GM23338 (cell line): ENCODE measurements around the gene FANCC. TPM values are rescaled to one million over a fixed set of nuclear protein-coding genes. Genes with fewer than 3 reads are reported as not detected.

Experiments used
- ATAC-seq: fragments of 200-7000 bp; cut with Tn5 transposase; 3 replicates; pipeline ENCODE4 v1.9.1; 2020
- DNase-seq: peaks from one replicate; pipeline ENCODE4 v3.0.0-alpha.2; 2015; ENCODE audit warnings: low spot score
- H2AFZ ChIP-seq: fragments of 200-600 bp; sonication (generic); 2 replicates; pipeline ENCODE4 v1.8.0; 2016; ENCODE audit warnings: antibody characterized with exemption, mild to moderate bottlenecking, moderate library complexity
- H3F3A ChIP-seq: fragments of 200-600 bp; sonication (generic); replicated peaks from 2 replicates; pipeline ENCODE4 v1.8.0; 2017; ENCODE audit warnings: antibody characterized with exemption, mixed run types, low read depth
- H3K27ac ChIP-seq: fragments of 200-600 bp; sonication (generic); 2 replicates; pipeline ENCODE4 v1.6.1; 2016; ENCODE audit warnings: low read depth
- H3K27me3 ChIP-seq: fragments of 200-600 bp; sonication (generic); 2 replicates; pipeline ENCODE4 v1.8.0; 2016; ENCODE audit warnings: mild to moderate bottlenecking, mixed run types, moderate library complexity; ENCODE audit not compliant: insufficient read depth
- H3K36me3 ChIP-seq: fragments of 200-600 bp; sonication (generic); 2 replicates; pipeline ENCODE4 v1.8.0; 2016; ENCODE audit warnings: mild to moderate bottlenecking; ENCODE audit not compliant: insufficient read depth
- H3K4me1 ChIP-seq: fragments of 200-600 bp; sonication (generic); 2 replicates; pipeline ENCODE4 v1.8.0; 2016; ENCODE audit warnings: mild to moderate bottlenecking, moderate library complexity; ENCODE audit not compliant: insufficient read depth
- H3K4me2 ChIP-seq: fragments of 200-600 bp; sonication (generic); 2 replicates; pipeline ENCODE4 v1.7.1; 2017; ENCODE audit warnings: mixed run types
- H3K4me3 ChIP-seq: fragments of 200-600 bp; sonication (generic); 2 replicates; pipeline ENCODE4 v1.6.1; 2016; ENCODE audit warnings: mixed run types
- H3K79me2 ChIP-seq: fragments of 200-600 bp; sonication (generic); replicated peaks from 2 replicates; pipeline ENCODE4 v1.8.0; 2017; ENCODE audit warnings: mild to moderate bottlenecking; ENCODE audit not compliant: insufficient read depth
- H3K9me2 ChIP-seq: fragments of 200-600 bp; sonication (generic); 2 replicates; pipeline ENCODE4 v1.8.0; 2017; ENCODE audit not compliant: insufficient read depth
- H4K20me1 ChIP-seq: fragments of 200-600 bp; sonication (generic); replicated peaks from 2 replicates; pipeline ENCODE4 v1.8.0; 2017; ENCODE audit warnings: mild to moderate bottlenecking; ENCODE audit not compliant: insufficient read depth
- H3K27ac Mint-ChIP-seq: 2 replicates; pipeline ENCODE4 v1.8.0; 2020; ENCODE audit warnings: inconsistent platforms, mild to moderate bottlenecking, moderate library complexity, mixed read lengths
- H3K27me3 Mint-ChIP-seq: 3 replicates; pipeline ENCODE4 v1.8.0; 2022; ENCODE audit warnings: low read depth, mild to moderate bottlenecking, moderate library complexity, mixed read lengths, inconsistent platforms; ENCODE audit not compliant: insufficient read depth, poor library complexity
- H3K36me3 Mint-ChIP-seq: 3 replicates; pipeline ENCODE4 v1.8.0; 2021; ENCODE audit warnings: low read depth, mild to moderate bottlenecking, inconsistent platforms, moderate library complexity, mixed read lengths
- H3K4me1 Mint-ChIP-seq: 3 replicates; pipeline ENCODE4 v1.8.0; 2020; ENCODE audit warnings: mild to moderate bottlenecking, inconsistent platforms, mixed read lengths
- H3K4me3 Mint-ChIP-seq: 3 replicates; pipeline ENCODE4 v1.8.0; 2021; ENCODE audit warnings: moderate library complexity, mild to moderate bottlenecking, inconsistent platforms, mixed read lengths
- H3K9me3 Mint-ChIP-seq: 3 replicates; pipeline ENCODE4 v1.8.0; 2020; ENCODE audit warnings: moderate library complexity, mild to moderate bottlenecking, inconsistent platforms, mixed read lengths
- CREB1 ChIP-seq: fragments of 250-450 bp; sonication (Bioruptor Pico); IDR thresholded peaks from 2 replicates; pipeline ENCODE4 v1.5.0; 2020; ENCODE audit warnings: low read depth, mild to moderate bottlenecking, moderate library complexity
- CTCF ChIP-seq, 2 experiments: fragments of 200-600 bp in 1 of 2; sonication (generic) in 1 of 2; conservative IDR thresholded peaks; 2 replicates each; pipeline versions ENCODE4 v1.5.1 to v1.6.1; 2016 to 2017; ENCODE audit warnings: antibody characterized with exemption in 2 of 2, low read depth in 2 of 2, mild to moderate bottlenecking in 2 of 2, moderate library complexity in 1 of 2
- ETS1 ChIP-seq: IDR thresholded peaks from 2 replicates; pipeline ENCODE4 v1.6.1; 2016; ENCODE audit warnings: antibody characterized with exemption
- EZH2 ChIP-seq: fragments of 200-600 bp; sonication (generic); IDR thresholded peaks from one replicate; pipeline ENCODE4 v1.8.0; 2017; ENCODE audit warnings: antibody characterized with exemption, mild to moderate bottlenecking, low read depth; ENCODE audit not compliant: unreplicated experiment
- EZH2phosphoT487 ChIP-seq: fragments of 200-600 bp; sonication (generic); IDR thresholded peaks from one replicate; pipeline ENCODE4 v1.8.1; 2018; ENCODE audit warnings: antibody characterized with exemption; ENCODE audit not compliant: unreplicated experiment
- JUNB ChIP-seq: IDR thresholded peaks from one replicate; pipeline ENCODE4 v1.6.1; 2016; ENCODE audit warnings: antibody characterized with exemption; ENCODE audit not compliant: unreplicated experiment
- NANOG ChIP-seq: IDR thresholded peaks from 2 replicates; pipeline ENCODE4 v1.6.1; 2016; ENCODE audit warnings: antibody characterized with exemption, borderline replicate concordance
- POLR2AphosphoS5 ChIP-seq: IDR thresholded peaks from 2 replicates; pipeline ENCODE4 v1.6.1; 2016; ENCODE audit warnings: antibody characterized with exemption, low read depth
- REST ChIP-seq: IDR thresholded peaks from one replicate; pipeline ENCODE4 v1.6.1; 2018; ENCODE audit warnings: antibody characterized with exemption; ENCODE audit not compliant: unreplicated experiment
- STAT1 ChIP-seq: IDR thresholded peaks from one replicate; pipeline ENCODE4 v1.6.1; 2016; ENCODE audit warnings: antibody characterized with exemption; ENCODE audit not compliant: unreplicated experiment
- ZNF114 ChIP-seq: fragments of 250-450 bp; sonication (Bioruptor Pico); IDR thresholded peaks from 2 replicates; pipeline ENCODE4 v1.5.0; 2020; ENCODE audit warnings: mild to moderate bottlenecking, moderate library complexity
- ZNF331 ChIP-seq: fragments of 250-450 bp; sonication (Bioruptor Pico); IDR thresholded peaks from 2 replicates; pipeline ENCODE4 v1.5.0; 2020; ENCODE audit warnings: low read depth, mild to moderate bottlenecking, moderate library complexity
- polyA plus RNA-seq: library from polyadenylated mRNA; unstranded; fragments of >200 nt; fragmentation: Nextera tagmentation; extraction: Ambion mirVana; gene quantifications from 2 replicates; pipeline ENCODE4 v1.2.1, GENCODE V29; 2016
- total RNA-seq: library from RNA; depleted of rRNA; stranded (reverse); fragments of >200 nt; shearing (Covaris generic); gene quantifications from 2 replicates; pipeline ENCODE4 v1.2.3, GENCODE V29; 2014
- TF ChIP-seq, protein P1 (sequence below): fragments of 250-450 bp; sonication (Bioruptor Pico); IDR thresholded peaks from 2 replicates; pipeline ENCODE4 v1.5.0; 2020; ENCODE audit warnings: mild to moderate bottlenecking, moderate library complexity

The FANCC gene
- total and polyA plus RNA-seq, 2 experiments from 2014 or later: 7.8 to 18.1 TPM

- Histone ChIP-seq H4K20me1 (no peaks in the 10 kb centered on the region), H3K27me3 (no peaks in the 10 kb centered on the region)
- peaks cover 26% of the 10 kb centered on the region for H3K4me1 Mint-ChIP-seq
Measured at GRCh38 chr9:95062596-95063065, 254.9 kb downstream of the FANCC start.

More at GRCh38 chr9:95062596-95063065, 254.9 kb downstream of the FANCC start:
- Mint-ChIP-seq H3K27ac (no peak overlapping the region), H3K27me3 (peaks cover 10% of the 10 kb centered on the region), H3K4me3 (no peak overlapping the region), H3K36me3 (no peaks in the 10 kb centered on the region), H3K9me3 (no peaks in the 10 kb centered on the region)
- TF ChIP-seq CREB1 (CRISPR knock-in tag): no peak
- TF ChIP-seq ZNF114: no peak
- no peak for TF ChIP-seq STAT1
- TF ChIP-seq, protein P1, sequence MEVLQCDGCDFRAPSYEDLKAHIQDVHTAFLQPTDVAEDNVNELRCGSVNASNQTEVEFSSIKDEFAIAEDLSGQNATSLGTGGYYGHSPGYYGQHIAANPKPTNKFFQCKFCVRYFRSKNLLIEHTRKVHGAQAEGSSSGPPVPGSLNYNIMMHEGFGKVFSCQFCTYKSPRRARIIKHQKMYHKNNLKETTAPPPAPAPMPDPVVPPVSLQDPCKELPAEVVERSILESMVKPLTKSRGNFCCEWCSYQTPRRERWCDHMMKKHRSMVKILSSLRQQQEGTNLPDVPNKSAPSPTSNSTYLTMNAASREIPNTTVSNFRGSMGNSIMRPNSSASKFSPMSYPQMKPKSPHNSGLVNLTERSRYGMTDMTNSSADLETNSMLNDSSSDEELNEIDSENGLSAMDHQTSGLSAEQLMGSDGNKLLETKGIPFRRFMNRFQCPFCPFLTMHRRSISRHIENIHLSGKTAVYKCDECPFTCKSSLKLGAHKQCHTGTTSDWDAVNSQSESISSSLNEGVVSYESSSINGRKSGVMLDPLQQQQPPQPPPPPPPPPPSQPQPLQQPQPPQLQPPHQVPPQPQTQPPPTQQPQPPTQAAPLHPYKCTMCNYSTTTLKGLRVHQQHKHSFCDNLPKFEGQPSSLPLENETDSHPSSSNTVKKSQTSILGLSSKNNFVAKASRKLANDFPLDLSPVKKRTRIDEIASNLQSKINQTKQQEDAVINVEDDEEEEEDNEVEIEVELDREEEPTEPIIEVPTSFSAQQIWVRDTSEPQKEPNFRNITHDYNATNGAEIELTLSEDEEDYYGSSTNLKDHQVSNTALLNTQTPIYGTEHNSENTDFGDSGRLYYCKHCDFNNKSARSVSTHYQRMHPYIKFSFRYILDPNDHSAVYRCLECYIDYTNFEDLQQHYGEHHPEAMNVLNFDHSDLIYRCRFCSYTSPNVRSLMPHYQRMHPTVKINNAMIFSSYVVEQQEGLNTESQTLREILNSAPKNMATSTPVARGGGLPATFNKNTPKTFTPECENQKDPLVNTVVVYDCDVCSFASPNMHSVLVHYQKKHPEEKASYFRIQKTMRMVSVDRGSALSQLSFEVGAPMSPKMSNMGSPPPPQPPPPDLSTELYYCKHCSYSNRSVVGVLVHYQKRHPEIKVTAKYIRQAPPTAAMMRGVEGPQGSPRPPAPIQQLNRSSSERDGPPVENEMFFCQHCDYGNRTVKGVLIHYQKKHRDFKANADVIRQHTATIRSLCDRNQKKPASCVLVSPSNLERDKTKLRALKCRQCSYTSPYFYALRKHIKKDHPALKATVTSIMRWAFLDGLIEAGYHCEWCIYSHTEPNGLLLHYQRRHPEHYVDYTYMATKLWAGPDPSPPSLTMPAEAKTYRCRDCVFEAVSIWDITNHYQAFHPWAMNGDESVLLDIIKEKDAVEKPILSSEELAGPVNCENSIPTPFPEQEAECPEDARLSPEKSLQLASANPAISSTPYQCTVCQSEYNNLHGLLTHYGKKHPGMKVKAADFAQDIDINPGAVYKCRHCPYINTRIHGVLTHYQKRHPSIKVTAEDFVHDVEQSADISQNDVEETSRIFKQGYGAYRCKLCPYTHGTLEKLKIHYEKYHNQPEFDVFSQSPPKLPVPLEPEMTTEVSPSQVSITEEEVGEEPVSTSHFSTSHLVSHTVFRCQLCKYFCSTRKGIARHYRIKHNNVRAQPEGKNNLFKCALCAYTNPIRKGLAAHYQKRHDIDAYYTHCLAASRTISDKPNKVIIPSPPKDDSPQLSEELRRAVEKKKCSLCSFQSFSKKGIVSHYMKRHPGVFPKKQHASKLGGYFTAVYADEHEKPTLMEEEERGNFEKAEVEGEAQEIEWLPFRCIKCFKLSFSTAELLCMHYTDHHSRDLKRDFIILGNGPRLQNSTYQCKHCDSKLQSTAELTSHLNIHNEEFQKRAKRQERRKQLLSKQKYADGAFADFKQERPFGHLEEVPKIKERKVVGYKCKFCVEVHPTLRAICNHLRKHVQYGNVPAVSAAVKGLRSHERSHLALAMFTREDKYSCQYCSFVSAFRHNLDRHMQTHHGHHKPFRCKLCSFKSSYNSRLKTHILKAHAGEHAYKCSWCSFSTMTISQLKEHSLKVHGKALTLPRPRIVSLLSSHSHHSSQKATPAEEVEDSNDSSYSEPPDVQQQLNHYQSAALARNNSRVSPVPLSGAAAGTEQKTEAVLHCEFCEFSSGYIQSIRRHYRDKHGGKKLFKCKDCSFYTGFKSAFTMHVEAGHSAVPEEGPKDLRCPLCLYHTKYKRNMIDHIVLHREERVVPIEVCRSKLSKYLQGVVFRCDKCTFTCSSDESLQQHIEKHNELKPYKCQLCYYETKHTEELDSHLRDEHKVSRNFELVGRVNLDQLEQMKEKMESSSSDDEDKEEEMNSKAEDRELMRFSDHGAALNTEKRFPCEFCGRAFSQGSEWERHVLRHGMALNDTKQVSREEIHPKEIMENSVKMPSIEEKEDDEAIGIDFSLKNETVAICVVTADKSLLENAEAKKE (CRISPR knock-in tag): no peak
- no peak for TF ChIP-seq CTCF (conservative IDR thresholded peaks at IDR 0.05; ENCODE audit: low read depth in 2 of 2)
- no peak for TF ChIP-seq ZNF331 (CRISPR knock-in tag)
- TF ChIP-seq JUNB: no peak
- no peak for TF ChIP-seq EZH2
- no peak for TF ChIP-seq ETS1
- TF ChIP-seq EZH2phosphoT487: no peak
- TF ChIP-seq POLR2AphosphoS5: no peak
- no peak for TF ChIP-seq NANOG
- no peak for TF ChIP-seq REST
- no peaks in the 10 kb centered on the region for H3K79me2 ChIP-seq
- no peaks in the 10 kb centered on the region for H3K4me1 ChIP-seq
- H3K27ac ChIP-seq: no peak overlapping the region
- H2AFZ ChIP-seq: no peak overlapping the region
- H3K9me2 ChIP-seq: no peaks in the 10 kb centered on the region
- H3F3A ChIP-seq: no peaks in the 10 kb centered on the region
- ATAC-seq: no peak
- H3K4me2 ChIP-seq: no peak overlapping the region
- no peak overlapping the region for H3K4me3 ChIP-seq
- H3K36me3 ChIP-seq: no peaks in the 10 kb centered on the region
- no peak for DNase-seq
